HCT116 (cell line): ENCODE measurements around the gene ACSM6. TPM values are rescaled to one million over a fixed set of nuclear protein-coding genes. Genes with fewer than 3 reads are reported as not detected.

Experiments
- ATAC-seq: fragments of 200-7000 bp; cut with Tn5 transposase; 2 replicates; pipeline ENCODE4 v1.9.1; 2020; ENCODE audit warnings: mild to moderate bottlenecking, moderate library complexity
- Bru-seq: library from RNA; stranded (reverse); fragments of 400-500 nt; gene quantifications from one replicate; lab custom pipeline; 2021; lab: Mats Ljungman, UMichigan
- BruChase-seq, 2 experiments: library from RNA; stranded (reverse); fragments of 400-500 nt; gene quantifications; one replicate each; lab custom pipeline; 2021; lab: Mats Ljungman, UMichigan
- BruUV-seq: library from RNA; stranded (reverse); fragments of 400-500 nt; replicated peaks from 2 replicates; lab custom pipeline; 2021; lab: Mats Ljungman, UMichigan
- CTCF ChIA-PET: fragments of 300-600 bp; sonication (Branson Sonifier 250); formaldehyde crosslinking; loops from one replicate; lab custom pipeline; 2021; ENCODE audit warnings: antibody characterized with exemption; lab: Charles Lee
- POLR2A ChIA-PET: fragments of 300-600, 350-600 bp; sonication (Branson Sonifier 250); formaldehyde crosslinking; loops from one replicate; lab custom pipeline; 2021; ENCODE audit warnings: antibody characterized with exemption; lab: Charles Lee
- RAD21 ChIA-PET, 2 experiments: fragments of 300-600 bp; sonication (Branson Sonifier 250); formaldehyde crosslinking; loops; one replicate each; lab custom pipeline; 2023; ENCODE audit warnings: low total read pairs in 2 of 2; ENCODE audit not compliant: uncharacterized antibody in 2 of 2, unreplicated experiment in 2 of 2, low non-redundant PET in 1 of 2; lab: Charles Lee
- DNase-seq: peaks from one replicate; pipeline ENCODE4 v3.0.0-alpha.2; 2010; ENCODE audit warnings: low read depth, low spot score
- H2AFZ ChIP-seq: fragments of 200-600 bp; shearing (Covaris generic), sonication (generic); 2 replicates; pipeline ENCODE4 v1.6.1; 2017; ENCODE audit warnings: low read depth, mixed run types, mixed read lengths, antibody characterized with exemption, low read length; ENCODE audit not compliant: poor library complexity, severe bottlenecking
- H3K27ac ChIP-seq: 2 replicates; pipeline ENCODE4 v1.5.1; 2012; ENCODE audit warnings: low read depth, low read length
- H3K27me3 ChIP-seq: fragments of 200-600 bp; sonication (generic); 2 replicates; pipeline ENCODE4 v1.6.1; 2016; ENCODE audit warnings: mixed run types, low read length, mixed read lengths; ENCODE audit not compliant: insufficient read depth
- H3K36me3 ChIP-seq, 2 experiments: fragments of 200-500 bp in 1 of 2; fragments of 200-600 bp in 1 of 2; sonication (Bioruptor generic) in 1 of 2; sonication (generic) in 1 of 2; 2 replicates each; pipeline versions ENCODE4 v1.5.1 to v1.6.1; 2014 to 2016; ENCODE audit warnings: low read length in 2 of 2, inconsistent platforms in 1 of 2, mixed read lengths in 1 of 2, mixed run types in 1 of 2; ENCODE audit not compliant: insufficient read depth in 2 of 2, control insufficient read depth in 1 of 2
- H3K4me1 ChIP-seq, 2 experiments: fragments of 200-600 bp in 1 of 2; sonication (generic) in 1 of 2; 2 replicates each; pipeline versions ENCODE4 v1.5.1 to v1.6.1; 2012 to 2017; ENCODE audit warnings: low read length in 2 of 2, inconsistent platforms in 1 of 2, mild to moderate bottlenecking in 1 of 2, mixed read lengths in 1 of 2, mixed run types in 1 of 2, moderate library complexity in 1 of 2; ENCODE audit not compliant: insufficient read depth in 2 of 2, control insufficient read depth in 1 of 2
- H3K4me2 ChIP-seq: fragments of 200-600 bp; sonication (generic); 2 replicates; pipeline ENCODE4 v1.6.1; 2017; ENCODE audit warnings: mixed run types, low read length, mixed read lengths
- H3K4me3 ChIP-seq, 2 experiments: fragments of 200-600 bp in 1 of 2; sonication (generic) in 1 of 2; replicated peaks in 1 of 2; 2 replicates each; pipeline ENCODE4 v1.5.1; 2011 to 2016; ENCODE audit warnings: low read length in 2 of 2, control low read depth in 1 of 2, low read depth in 1 of 2, mild to moderate bottlenecking in 1 of 2, mixed read lengths in 1 of 2, mixed run types in 1 of 2
- H3K79me2 ChIP-seq: fragments of 200-600 bp; sonication (generic); 2 replicates; pipeline ENCODE4 v1.6.1; 2017; ENCODE audit warnings: mild to moderate bottlenecking, mixed run types, low read length, moderate library complexity, mixed read lengths; ENCODE audit not compliant: insufficient read depth
- H3K9ac ChIP-seq: fragments of 200-600 bp; sonication (generic); 2 replicates; pipeline ENCODE4 v1.6.1; 2016; ENCODE audit warnings: low read length, mixed read lengths
- H3K9me2 ChIP-seq: fragments of 200-600 bp; sonication (generic), shearing (Covaris generic); 2 replicates; pipeline ENCODE4 v1.6.1; 2017; ENCODE audit warnings: mixed run types, mild to moderate bottlenecking, moderate library complexity; ENCODE audit not compliant: insufficient read depth
- H3K9me3 ChIP-seq, 2 experiments: fragments of 200-500 bp in 1 of 2; fragments of 200-600 bp in 1 of 2; sonication (Bioruptor generic) in 1 of 2; sonication (generic) in 1 of 2; 2 replicates each; pipeline ENCODE4 v1.6.1; 2014 to 2017; ENCODE audit warnings: low read length in 2 of 2, mixed read lengths in 2 of 2, inconsistent platforms in 1 of 2, low read depth in 1 of 2, mild to moderate bottlenecking in 1 of 2, mixed run types in 1 of 2, moderate library complexity in 1 of 2; ENCODE audit not compliant: control insufficient read depth in 1 of 2, insufficient read depth in 1 of 2
- H4K20me1 ChIP-seq: fragments of 200-600 bp; sonication (generic), shearing (Covaris generic); 2 replicates; pipeline ENCODE4 v1.6.1; 2017; ENCODE audit warnings: mixed run types, mild to moderate bottlenecking, moderate library complexity; ENCODE audit not compliant: insufficient read depth
- ATF3 ChIP-seq: IDR thresholded peaks from 2 replicates; pipeline ENCODE4 v1.6.1; 2012
- CBX3 ChIP-seq: IDR thresholded peaks from 2 replicates; pipeline ENCODE4 v1.6.1; 2012; ENCODE audit warnings: low read depth
- CEBPB ChIP-seq: IDR thresholded peaks from 2 replicates; pipeline ENCODE4 v1.6.1; 2012; ENCODE audit warnings: low read depth
- EGR1 ChIP-seq: IDR thresholded peaks from 2 replicates; pipeline ENCODE4 v1.6.1; 2012; ENCODE audit warnings: low read depth
- EZH2 ChIP-seq: fragments of 200-600 bp; sonication (generic); IDR thresholded peaks from 2 replicates; pipeline ENCODE4 v1.6.1; 2017; ENCODE audit warnings: antibody characterized with exemption, mixed run types
- EZH2phosphoT487 ChIP-seq: fragments of 200-600 bp; IDR thresholded peaks from 2 replicates; pipeline ENCODE4 v1.6.1; 2018; ENCODE audit warnings: antibody characterized with exemption, borderline replicate concordance
- FOSL1 ChIP-seq: IDR thresholded peaks from 2 replicates; pipeline ENCODE4 v1.6.1; 2012; ENCODE audit warnings: low read depth
- POLR2AphosphoS5 ChIP-seq: IDR thresholded peaks from 2 replicates; pipeline ENCODE4 v1.6.1; 2011; ENCODE audit warnings: mild to moderate bottlenecking, low read depth, low read length, moderate library complexity
- RAD21 ChIP-seq: IDR thresholded peaks from 2 replicates; pipeline ENCODE4 v1.6.1; 2012; ENCODE audit warnings: low read depth, mild to moderate bottlenecking
- SIN3A ChIP-seq: IDR thresholded peaks from 2 replicates; pipeline ENCODE4 v1.6.1; 2012; ENCODE audit warnings: low read depth
- SP1 ChIP-seq: IDR thresholded peaks from 2 replicates; pipeline ENCODE4 v1.6.1; 2012; ENCODE audit warnings: low read depth
- SRF ChIP-seq: IDR thresholded peaks from 2 replicates; pipeline ENCODE4 v1.6.1; 2012; ENCODE audit warnings: low read depth
- TCF7L2 ChIP-seq: IDR thresholded peaks from 2 replicates; pipeline ENCODE4 v1.7.0; 2011; ENCODE audit warnings: borderline replicate concordance, inconsistent platforms; ENCODE audit not compliant: insufficient read depth, insufficient read length; ENCODE audit errors: extremely low read depth
- ZBTB33 ChIP-seq: IDR thresholded peaks from 2 replicates; pipeline ENCODE4 v1.6.1; 2011; ENCODE audit warnings: mild to moderate bottlenecking, low read length, moderate library complexity; ENCODE audit not compliant: insufficient replicate concordance; ENCODE audit errors: extremely low read depth
- intact Hi-C: fragments of 100-400 bp; cut with micrococcal nuclease; formaldehyde crosslinking; loops from 2 replicates; pipeline ENCODE4 v1.10.0; 2022
- long read RNA-seq: library from polyadenylated mRNA; unstranded; transcript quantifications from one replicate; pipeline ENCODE4 v2.0.0, GENCODE V29; 2021; ENCODE audit not compliant: unreplicated experiment
- polyA plus RNA-seq: library from polyadenylated mRNA; unstranded; fragments of >200 nt; gene quantifications from 2 replicates; pipeline ENCODE4 v1.2.1, GENCODE V29; 2012; ENCODE audit warnings: missing spikeins
- total RNA-seq: library from RNA; stranded (reverse); gene quantifications from one replicate; pipeline ENCODE4 v1.2.1, GENCODE V29; 2021; ENCODE audit not compliant: unreplicated experiment
- TF ChIP-seq, protein P1 (sequence below): IDR thresholded peaks from 2 replicates; pipeline ENCODE4 v1.6.1; 2012; ENCODE audit warnings: low read depth
- TF ChIP-seq, protein P2 (sequence below), 3 experiments: fragments of 200-600 bp in 1 of 3; sonication (generic) in 1 of 3; IDR thresholded peaks in 2 of 3; conservative IDR thresholded peaks in 1 of 3; 2 replicates each; pipeline ENCODE4 v1.5.1; 2012 to 2017; ENCODE audit warnings: low read depth in 2 of 3, low read length in 2 of 3, antibody characterized with exemption in 1 of 3, borderline replicate concordance in 1 of 3, control low read depth in 1 of 3, mild to moderate bottlenecking in 1 of 3, mixed read lengths in 1 of 3, mixed run types in 1 of 3, moderate library complexity in 1 of 3; ENCODE audit not compliant: insufficient read depth in 1 of 3

Gene ACSM6
- not detected for total RNA-seq
- not detected in 2 replicates for polyA plus RNA-seq
- not detected for Bru-seq, nascent RNA
- BruChase-seq, experiment 1, labeled RNA remaining after a 6-hour chase, result percentile 3 among the genes with signal in this experiment
- BruChase-seq, experiment 2, labeled RNA remaining after a 2-hour chase, result percentile 3 among the genes with signal in this experiment
- long read RNA-seq, result 0 reads

DNA sequence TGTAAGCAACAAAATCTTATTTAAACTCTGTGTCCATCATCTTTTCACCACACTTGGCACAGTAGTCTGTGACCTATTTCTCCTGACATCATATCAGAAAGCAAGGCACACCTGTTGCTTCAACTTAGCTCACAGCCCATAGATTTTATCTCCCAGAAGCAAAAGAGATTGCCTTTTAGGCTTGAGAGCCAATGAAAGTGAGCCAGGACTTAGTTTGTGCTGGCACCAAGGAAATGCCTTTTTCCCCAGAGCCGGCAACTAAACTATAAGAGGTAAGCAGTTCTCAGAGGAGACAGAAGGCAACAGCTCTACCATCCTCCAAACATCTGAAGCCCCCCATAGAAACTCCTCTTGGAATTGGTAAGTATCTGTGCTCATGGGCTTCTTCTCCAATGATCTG is at the start of gene ACSM6:
Gene ACSM6, plus strand, starts transcription at position 295 of the 400 bp plus-strand sequence. CDS start 248 bp downstream, outside the sequence.
- no peak within 1 kb of the TSS for H3K4me2 ChIP-seq
- H3K9me3 ChIP-seq, result no peaks in the 10 kb centered on the region
- ChIA-PET RAD21 (no interaction called here), CTCF (no interaction called here), POLR2A (no interaction called here)
- no peaks in the 10 kb centered on the region for H3K9me2 ChIP-seq
- no peak within 1 kb of the TSS for H3K27ac ChIP-seq
- no TSS peak for BruUV-seq
- no peak within 1 kb of the TSS for H3K9ac ChIP-seq
- ATAC-seq (no peak), DNase-seq (no peak)
- intact Hi-C loops, result no loop called here
- no peaks in the 10 kb centered on the region for H3K4me1 ChIP-seq
- no peak within 1 kb of the TSS for H2AFZ ChIP-seq
- TF ChIP-seq SRF (no peak), POLR2AphosphoS5 (no peak), SIN3A (no peak), FOSL1 (no peak), EZH2phosphoT487 (no peak), TCF7L2 (no peak), ATF3 (no peak), CEBPB (no peak), ZBTB33 (no peak), RAD21 (no peak), SP1 (no peak), EGR1 (no peak), CBX3 (no peak), EZH2 (no peak)
- TF ChIP-seq, protein P1, sequence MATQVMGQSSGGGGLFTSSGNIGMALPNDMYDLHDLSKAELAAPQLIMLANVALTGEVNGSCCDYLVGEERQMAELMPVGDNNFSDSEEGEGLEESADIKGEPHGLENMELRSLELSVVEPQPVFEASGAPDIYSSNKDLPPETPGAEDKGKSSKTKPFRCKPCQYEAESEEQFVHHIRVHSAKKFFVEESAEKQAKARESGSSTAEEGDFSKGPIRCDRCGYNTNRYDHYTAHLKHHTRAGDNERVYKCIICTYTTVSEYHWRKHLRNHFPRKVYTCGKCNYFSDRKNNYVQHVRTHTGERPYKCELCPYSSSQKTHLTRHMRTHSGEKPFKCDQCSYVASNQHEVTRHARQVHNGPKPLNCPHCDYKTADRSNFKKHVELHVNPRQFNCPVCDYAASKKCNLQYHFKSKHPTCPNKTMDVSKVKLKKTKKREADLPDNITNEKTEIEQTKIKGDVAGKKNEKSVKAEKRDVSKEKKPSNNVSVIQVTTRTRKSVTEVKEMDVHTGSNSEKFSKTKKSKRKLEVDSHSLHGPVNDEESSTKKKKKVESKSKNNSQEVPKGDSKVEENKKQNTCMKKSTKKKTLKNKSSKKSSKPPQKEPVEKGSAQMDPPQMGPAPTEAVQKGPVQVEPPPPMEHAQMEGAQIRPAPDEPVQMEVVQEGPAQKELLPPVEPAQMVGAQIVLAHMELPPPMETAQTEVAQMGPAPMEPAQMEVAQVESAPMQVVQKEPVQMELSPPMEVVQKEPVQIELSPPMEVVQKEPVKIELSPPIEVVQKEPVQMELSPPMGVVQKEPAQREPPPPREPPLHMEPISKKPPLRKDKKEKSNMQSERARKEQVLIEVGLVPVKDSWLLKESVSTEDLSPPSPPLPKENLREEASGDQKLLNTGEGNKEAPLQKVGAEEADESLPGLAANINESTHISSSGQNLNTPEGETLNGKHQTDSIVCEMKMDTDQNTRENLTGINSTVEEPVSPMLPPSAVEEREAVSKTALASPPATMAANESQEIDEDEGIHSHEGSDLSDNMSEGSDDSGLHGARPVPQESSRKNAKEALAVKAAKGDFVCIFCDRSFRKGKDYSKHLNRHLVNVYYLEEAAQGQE, result no peak
- TF ChIP-seq, protein P2, sequence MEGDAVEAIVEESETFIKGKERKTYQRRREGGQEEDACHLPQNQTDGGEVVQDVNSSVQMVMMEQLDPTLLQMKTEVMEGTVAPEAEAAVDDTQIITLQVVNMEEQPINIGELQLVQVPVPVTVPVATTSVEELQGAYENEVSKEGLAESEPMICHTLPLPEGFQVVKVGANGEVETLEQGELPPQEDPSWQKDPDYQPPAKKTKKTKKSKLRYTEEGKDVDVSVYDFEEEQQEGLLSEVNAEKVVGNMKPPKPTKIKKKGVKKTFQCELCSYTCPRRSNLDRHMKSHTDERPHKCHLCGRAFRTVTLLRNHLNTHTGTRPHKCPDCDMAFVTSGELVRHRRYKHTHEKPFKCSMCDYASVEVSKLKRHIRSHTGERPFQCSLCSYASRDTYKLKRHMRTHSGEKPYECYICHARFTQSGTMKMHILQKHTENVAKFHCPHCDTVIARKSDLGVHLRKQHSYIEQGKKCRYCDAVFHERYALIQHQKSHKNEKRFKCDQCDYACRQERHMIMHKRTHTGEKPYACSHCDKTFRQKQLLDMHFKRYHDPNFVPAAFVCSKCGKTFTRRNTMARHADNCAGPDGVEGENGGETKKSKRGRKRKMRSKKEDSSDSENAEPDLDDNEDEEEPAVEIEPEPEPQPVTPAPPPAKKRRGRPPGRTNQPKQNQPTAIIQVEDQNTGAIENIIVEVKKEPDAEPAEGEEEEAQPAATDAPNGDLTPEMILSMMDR (IDR thresholded peaks at IDR 0.05 in 2 of 3, conservative IDR thresholded peaks at IDR 0.05 in 1 of 3; ENCODE audit: borderline replicate concordance in 1 of 3, insufficient read depth in 1 of 3, low read depth in 2 of 3, low read length in 2 of 3), result no peak
- H4K20me1 ChIP-seq, result no peaks in the 10 kb centered on the region
- no peaks in the 10 kb centered on the region for H3K27me3 ChIP-seq
- no peaks in the 10 kb centered on the region for H3K36me3 ChIP-seq
- no peaks in the 10 kb centered on the region for H3K79me2 ChIP-seq
- H3K4me3 ChIP-seq, result no peak within 1 kb of the TSS
